Uterus (tissue), 4 donors: Measurements from ENCODE around the gene FRMD5. TPM values are rescaled to one million over a fixed set of nuclear protein-coding genes. Genes with fewer than 3 reads are reported as not detected.
"Not testable (repeated sequence)": the region's sequence is repeated elsewhere in the genome, so short reads cannot be mapped to it uniquely, and the experiment has no call there.

Experiments used
- DNase-seq, 2 donors: peaks; one replicate each; pipeline ENCODE4 v3.0.0-alpha.2; 2019 to 2020
- H3K27ac ChIP-seq, 2 donors: fragments of 200-600 bp; sonication (generic); 1 replicate in 1 of 2; 2 replicates in 1 of 2; pipeline ENCODE4 v1.5.1; 2016 to 2018
- H3K27me3 ChIP-seq, 2 donors: fragments of 200-600 bp; sonication (generic); one replicate each; pipeline ENCODE4 v1.5.1; 2018 to 2019; ENCODE audit warnings: control low read depth in 1 of 2
- H3K36me3 ChIP-seq, 2 donors: fragments of 200-600 bp; sonication (generic); one replicate each; pipeline ENCODE4 v1.5.1; 2019; ENCODE audit warnings: control low read depth in 1 of 2
- H3K4me1 ChIP-seq, 2 donors: fragments of 200-600 bp; sonication (generic); one replicate each; pipeline ENCODE4 v1.5.1; 2018 to 2019; ENCODE audit warnings: control low read depth in 1 of 2
- H3K4me3 ChIP-seq, 2 donors: fragments of 200-600 bp; sonication (generic); 1 replicate in 1 of 2; 2 replicates in 1 of 2; pipeline ENCODE4 v1.5.1; 2018 to 2019; ENCODE audit warnings: mild to moderate bottlenecking in 1 of 2
- H3K9me3 ChIP-seq, 2 donors: fragments of 200-600 bp; sonication (generic); one replicate each; pipeline ENCODE4 v1.5.1; 2019; ENCODE audit warnings: control low read depth in 1 of 2
- POLR2A ChIP-seq, 2 donors: fragments of 450-650 bp; IDR thresholded peaks; one replicate each; pipeline ENCODE4 v1.6.1; 2016; ENCODE audit warnings: antibody characterized with exemption in 2 of 2, mild to moderate bottlenecking in 1 of 2, moderate library complexity in 1 of 2
- intact Hi-C: fragments of 100-400 bp; cut with DNase I; formaldehyde crosslinking; loops from one replicate; pipeline ENCODE4 v1.15.1; 2023; ENCODE audit warnings: low total_unique reads
- total RNA-seq, 4 donors: library from RNA; depleted of rRNA in 3 of 4; stranded (reverse); fragments of >200 nt in 3 of 4; gene quantifications; one replicate each; pipeline versions ENCODE4 v1.1.0 to v1.2.4, GENCODE V29; 2014 to 2023
- TF ChIP-seq, protein P1 (sequence below), 4 experiments: fragments of 200-600 bp in 2 of 4; fragments of 450-650 bp in 2 of 4; sonication (generic) in 2 of 4; IDR thresholded peaks; one replicate each; pipeline ENCODE4 v1.5.1; 2016 to 2019; ENCODE audit warnings: antibody characterized with exemption in 4 of 4, mild to moderate bottlenecking in 2 of 4, moderate library complexity in 1 of 4
- donor health status: DM: yes; HTN: yes; CAD: no.

FRMD5 gene
- total RNA-seq, 4 donors from 2014 or later, result 0.37 to 1.0 TPM; not detected in 2

DNA sequence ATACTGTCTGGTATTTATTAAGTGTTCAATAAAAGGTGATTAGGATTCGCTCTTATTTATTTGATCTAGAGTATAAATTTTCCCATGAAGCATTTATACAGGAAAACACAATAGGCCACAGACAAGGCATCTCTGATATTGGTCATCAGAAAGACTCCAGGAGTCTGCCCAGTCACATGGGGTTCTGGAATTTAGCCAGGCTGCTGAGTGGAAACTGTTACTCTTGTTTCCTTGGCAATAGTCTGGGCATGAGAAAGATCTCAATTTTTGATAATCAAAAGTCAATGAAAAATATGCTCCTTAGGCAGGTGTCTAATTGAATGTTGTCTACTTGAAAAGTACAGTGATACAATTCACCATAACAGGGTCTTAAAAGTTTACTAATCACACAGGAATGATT, 161.2 kb downstream of the FRMD5 start:
- DNase-seq, result no peak
- Histone ChIP-seq H3K4me3 (no peak overlapping the region), H3K9me3 (no peaks in the 10 kb centered on the region), H3K27ac (no peak overlapping the region), H3K27me3 (no peaks in the 10 kb centered on the region), H3K36me3 (no peaks in the 10 kb centered on the region), H3K4me1 (no peaks in the 10 kb centered on the region)
- TF ChIP-seq POLR2A (IDR thresholded peaks at IDR 0.05), result no peak
- TF ChIP-seq, protein P1, sequence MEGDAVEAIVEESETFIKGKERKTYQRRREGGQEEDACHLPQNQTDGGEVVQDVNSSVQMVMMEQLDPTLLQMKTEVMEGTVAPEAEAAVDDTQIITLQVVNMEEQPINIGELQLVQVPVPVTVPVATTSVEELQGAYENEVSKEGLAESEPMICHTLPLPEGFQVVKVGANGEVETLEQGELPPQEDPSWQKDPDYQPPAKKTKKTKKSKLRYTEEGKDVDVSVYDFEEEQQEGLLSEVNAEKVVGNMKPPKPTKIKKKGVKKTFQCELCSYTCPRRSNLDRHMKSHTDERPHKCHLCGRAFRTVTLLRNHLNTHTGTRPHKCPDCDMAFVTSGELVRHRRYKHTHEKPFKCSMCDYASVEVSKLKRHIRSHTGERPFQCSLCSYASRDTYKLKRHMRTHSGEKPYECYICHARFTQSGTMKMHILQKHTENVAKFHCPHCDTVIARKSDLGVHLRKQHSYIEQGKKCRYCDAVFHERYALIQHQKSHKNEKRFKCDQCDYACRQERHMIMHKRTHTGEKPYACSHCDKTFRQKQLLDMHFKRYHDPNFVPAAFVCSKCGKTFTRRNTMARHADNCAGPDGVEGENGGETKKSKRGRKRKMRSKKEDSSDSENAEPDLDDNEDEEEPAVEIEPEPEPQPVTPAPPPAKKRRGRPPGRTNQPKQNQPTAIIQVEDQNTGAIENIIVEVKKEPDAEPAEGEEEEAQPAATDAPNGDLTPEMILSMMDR (IDR thresholded peaks at IDR 0.05), result no peak
- intact Hi-C loops, result no loop called here

DNA sequence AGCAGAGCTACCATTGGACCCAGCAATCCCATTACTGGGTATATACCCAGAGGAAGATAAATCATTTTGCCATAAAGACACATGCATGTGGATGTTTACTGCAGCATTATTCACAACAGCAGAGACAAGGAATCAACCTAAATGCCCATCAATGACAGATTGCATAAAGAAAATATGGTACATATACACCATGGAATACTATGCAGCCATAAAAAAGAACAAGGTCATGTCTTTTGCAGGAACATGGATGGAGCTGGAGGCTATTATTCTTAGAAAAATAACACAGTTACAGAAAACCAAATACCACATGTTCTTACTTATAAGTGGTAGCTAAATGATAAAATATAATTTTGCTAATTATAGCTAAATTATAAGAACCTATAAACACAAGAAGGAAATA, 162.3 kb downstream of the FRMD5 start:
- H3K4me3 ChIP-seq, intact Hi-C loops, H3K27ac ChIP-seq, H3K9me3 ChIP-seq, H3K4me1 ChIP-seq, DNase-seq, H3K27me3 ChIP-seq, H3K36me3 ChIP-seq: not testable (repeated sequence)

DNA sequence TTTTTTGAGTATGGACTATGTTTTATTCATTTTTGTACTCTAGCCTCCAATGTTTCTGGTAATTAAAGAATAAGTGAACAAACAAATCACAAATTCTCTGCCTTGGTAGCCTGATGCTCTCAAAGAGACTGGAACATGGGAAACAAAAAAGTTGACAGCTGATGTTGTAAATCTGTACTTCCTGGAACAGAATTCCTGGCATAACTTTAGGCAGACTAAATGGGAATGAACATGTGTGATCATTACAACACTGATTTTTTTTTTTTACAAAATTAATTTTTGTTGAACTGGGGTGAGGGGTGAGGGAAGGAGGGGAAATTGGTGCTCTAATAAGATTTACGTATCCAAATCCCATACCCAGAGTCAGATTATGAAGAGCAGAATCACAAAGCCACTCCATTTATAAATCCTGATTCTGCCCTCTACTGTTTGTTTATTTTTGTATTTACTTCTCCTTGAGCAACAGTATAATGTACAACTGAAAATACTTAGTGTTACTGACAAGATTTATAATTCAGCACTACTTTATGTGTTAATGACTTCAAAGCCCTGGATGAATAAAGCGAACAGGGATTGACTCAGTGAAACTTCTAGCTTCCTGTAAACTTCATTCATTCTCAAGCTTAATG, 165.0 kb downstream of the FRMD5 start:
- H3K9me3 ChIP-seq, result no peaks in the 10 kb centered on the region
- no peak overlapping the region for H3K27ac ChIP-seq
- H3K27me3 ChIP-seq, result no peaks in the 10 kb centered on the region
- intact Hi-C loops, result no loop called here
- H3K4me3 ChIP-seq, result no peak overlapping the region
- no peak for TF ChIP-seq POLR2A (IDR thresholded peaks at IDR 0.05)
- TF ChIP-seq, protein P1 (IDR thresholded peaks at IDR 0.05), result no peak
- H3K4me1 ChIP-seq, result no peaks in the 10 kb centered on the region
- no peaks in the 10 kb centered on the region for H3K36me3 ChIP-seq
- DNase-seq, result no peak

DNA sequence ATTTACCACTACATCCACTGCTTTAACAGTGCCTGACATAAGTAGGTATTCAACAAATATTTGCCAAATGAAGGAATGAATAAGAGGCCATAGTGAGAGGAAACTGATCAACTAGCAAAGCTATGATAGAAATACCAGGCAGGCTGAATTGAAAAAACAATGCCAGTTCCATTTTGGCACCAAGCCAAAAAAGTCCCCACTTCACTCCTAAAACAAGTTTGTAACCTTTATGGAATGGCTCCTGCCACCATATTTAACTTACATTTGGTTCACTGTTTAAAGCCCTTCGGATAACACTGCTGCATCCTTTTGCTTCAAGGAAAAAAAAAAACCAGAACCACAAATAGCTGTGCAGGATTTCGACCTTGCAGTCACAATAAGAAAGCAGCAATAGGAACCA, 166.1 kb downstream of the FRMD5 start:
- intact Hi-C loops, result no loop called here
- no peak overlapping the region for H3K4me3 ChIP-seq

DNA sequence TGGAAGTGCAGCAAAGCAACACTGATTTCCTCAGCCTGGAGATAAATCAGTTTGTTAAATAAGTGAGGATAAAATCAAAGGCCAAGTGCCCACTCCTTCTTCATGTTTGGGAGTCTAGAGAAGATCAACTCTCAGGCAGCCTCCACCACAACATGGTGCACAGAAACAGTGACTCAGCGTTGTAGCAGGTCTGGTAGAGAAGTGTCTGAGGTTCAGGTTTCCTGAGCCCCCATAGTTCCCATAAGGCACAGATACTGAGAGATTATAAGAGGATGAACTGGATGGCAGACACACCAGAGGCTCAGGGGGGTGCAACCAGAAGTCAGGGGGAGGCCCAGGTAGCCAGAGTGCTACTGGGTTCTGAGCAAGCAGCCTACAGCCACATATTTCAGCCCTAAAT, 166.7 kb downstream of the FRMD5 start:
- H3K27ac ChIP-seq, result no peak overlapping the region

More for the DNA sequence above, 166.1 kb downstream of the FRMD5 start:
- Histone ChIP-seq H3K4me1 (no peaks in the 10 kb centered on the region), H3K27ac (no peak overlapping the region), H3K36me3 (no peaks in the 10 kb centered on the region), H3K9me3 (no peaks in the 10 kb centered on the region), H3K27me3 (no peaks in the 10 kb centered on the region)
- DNase-seq, result no peak
- no peak for TF ChIP-seq POLR2A (IDR thresholded peaks at IDR 0.05)
- TF ChIP-seq, protein P1 (IDR thresholded peaks at IDR 0.05), result no peak

More for the DNA sequence above, 166.7 kb downstream of the FRMD5 start:
- H3K27me3 ChIP-seq, result no peaks in the 10 kb centered on the region
- no peaks in the 10 kb centered on the region for H3K36me3 ChIP-seq
- intact Hi-C loops, result no loop called here
- H3K4me3 ChIP-seq, result no peak overlapping the region
- no peaks in the 10 kb centered on the region for H3K4me1 ChIP-seq
- H3K9me3 ChIP-seq, result no peaks in the 10 kb centered on the region
- no peak for TF ChIP-seq POLR2A (IDR thresholded peaks at IDR 0.05)
- TF ChIP-seq, protein P1 (IDR thresholded peaks at IDR 0.05), result no peak
- no peak for DNase-seq
